Fibroblast of the conjunctiva (primary cell): ENCODE measurements around the gene NFAM1.
A peak's percentile ranks its signal among the peaks of the same experiment; 100 is the strongest.

Experiments used
- DNase-seq: peaks from one replicate; pipeline ENCODE4 v3.0.0-alpha.2; 2010; ENCODE audit warnings: low read depth

NFAM1 gene

DNA sequence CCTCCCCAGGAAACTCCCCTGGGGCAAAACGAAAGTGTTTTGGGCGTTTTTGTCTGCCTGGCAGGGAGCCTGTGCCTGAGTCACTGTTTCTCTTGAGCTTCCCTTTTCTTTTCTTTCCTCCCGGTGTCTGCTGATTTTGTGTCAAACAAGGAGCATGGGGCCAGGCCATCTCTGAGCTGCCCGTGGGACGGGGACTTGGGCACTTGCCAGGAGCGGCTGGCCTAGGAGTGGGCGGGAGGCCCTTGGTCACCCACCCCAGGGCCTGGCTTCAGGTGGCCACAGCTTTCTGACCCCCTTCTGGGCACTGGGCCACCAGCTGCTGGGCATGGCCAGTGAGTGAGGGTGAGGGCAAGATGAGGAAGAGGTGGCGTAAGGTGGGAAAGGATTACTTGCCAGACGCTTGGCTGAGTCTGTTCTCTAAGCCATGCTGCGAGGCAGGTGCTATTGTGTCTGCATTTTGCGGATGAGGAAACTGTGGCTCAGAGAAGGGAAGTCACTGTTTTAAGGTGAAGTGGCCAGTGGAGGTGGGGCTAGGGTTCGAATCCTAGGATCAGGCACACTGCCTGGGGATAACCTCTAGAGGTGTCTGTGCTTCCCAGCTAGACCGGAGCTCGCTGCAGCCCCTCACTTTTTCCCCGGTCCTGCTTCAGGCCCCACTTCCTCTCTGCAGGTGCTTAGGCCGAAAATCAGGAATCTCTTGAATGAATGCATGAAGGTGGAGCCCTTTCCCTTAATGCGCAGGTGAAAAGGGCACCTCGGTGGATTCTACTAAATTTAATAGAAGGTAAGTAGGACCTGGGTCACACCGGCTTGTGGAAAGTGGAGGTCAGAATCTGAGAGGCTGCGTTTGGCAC, 7.8 kb upstream of the NFAM1 start:
- no peak for DNase-seq

DNA sequence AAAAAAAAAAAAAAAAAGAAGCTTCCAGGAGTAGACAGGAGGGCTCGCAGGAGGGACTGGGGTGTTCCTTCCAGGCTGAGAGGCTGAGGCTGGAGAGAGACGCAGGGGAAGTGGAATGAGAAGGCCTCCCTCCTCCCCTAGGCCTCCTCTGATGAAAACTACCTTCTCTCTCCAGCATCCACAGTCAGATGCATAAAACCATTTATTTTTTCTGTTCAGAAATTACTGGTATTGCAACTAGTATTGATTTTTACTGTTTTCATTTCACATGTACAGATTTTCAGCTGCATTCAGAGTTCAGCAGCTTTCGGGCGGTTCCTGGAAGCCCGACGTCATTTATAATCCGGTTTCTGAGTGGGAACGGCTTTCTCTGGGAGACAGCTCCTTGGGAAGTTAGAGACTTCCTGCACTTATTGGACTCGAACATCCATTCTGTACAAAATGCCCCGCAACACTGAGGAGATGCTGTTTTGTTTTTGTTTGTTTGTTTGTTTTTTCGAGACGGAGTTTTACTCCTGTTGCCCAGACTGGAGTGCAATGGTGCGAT, 6.9 kb upstream of the NFAM1 start:
- no peak for DNase-seq

DNA sequence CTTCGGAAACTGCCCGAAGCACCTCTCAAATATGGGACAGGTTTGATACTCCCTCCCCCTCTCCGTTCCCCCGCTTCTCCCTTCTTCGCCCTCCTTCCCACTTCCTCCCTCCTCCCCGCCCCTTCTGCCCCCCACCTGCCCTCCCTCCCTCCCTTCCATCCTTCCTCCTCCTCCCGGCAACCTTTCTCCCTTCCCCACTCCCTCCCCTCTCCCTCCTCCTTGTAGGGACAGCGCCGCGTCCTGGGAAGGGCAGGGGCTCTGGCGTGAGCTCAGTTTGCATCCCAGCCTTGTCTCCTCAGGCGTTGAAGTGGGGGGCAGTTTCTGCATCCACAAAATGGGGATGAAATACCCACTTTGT, 6.1 kb upstream of the NFAM1 start:
- DNase-seq: no peak

DNA sequence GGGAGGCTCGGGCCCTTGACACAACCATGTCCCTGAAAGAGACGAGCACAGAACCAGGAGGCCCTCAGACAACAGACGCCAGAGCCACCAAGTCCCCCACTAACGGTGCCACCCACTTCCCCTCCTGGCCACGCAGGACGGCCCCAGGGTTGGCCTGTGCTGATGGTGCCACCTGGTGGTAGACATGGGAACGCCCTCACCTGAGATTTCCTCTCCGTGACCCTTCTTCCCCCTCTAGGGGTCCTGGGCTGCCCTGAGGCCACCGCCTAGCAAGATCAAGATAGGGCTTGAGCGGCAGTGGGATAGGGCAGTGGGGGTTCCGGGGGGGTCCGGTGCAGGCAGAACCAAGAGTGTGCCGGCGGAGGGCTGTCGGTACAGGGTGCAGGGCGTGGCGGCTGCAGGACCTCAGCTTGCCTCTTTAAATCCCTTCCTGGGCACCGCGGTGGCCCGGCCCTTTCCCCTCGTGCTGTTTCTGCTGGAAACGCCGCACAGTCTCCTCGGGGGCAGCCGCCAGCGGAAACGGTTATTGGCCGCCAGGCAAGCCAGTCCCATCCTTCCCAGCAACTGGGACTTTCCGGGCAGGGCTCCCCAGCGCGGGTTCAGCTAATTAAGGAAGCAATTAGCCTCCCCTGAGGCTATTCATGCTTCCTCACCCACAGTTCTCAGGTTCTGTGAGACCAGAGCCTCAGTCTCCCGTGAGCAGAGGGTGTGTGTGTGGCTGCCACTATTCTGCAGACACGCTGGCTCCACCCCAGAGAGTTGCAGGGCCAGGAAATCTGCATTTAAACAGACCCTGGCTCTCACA, 5.5 kb upstream of the NFAM1 start:
- peak; percentile 10 for DNase-seq

DNA sequence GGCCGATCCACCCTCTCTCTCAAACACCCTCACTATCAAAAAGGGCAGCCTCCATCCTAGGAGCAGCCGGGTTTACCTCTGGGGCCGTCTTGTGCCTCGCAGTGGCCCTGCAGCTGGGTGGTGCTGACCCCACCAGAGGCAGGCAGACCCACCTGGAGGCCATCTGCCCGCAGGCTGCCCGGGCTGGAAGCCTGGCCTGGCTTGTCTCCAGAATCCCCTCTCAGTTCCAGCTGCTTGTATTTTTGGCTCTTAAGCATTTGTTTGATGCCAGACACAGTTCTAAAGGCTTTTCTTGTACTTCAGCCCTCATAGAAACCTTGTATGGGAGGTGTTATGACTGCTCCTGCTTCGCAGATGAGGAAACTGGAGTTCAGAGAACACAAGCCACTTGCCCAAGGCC, 4.2 kb upstream of the NFAM1 start:
- DNase-seq: no peak

DNA sequence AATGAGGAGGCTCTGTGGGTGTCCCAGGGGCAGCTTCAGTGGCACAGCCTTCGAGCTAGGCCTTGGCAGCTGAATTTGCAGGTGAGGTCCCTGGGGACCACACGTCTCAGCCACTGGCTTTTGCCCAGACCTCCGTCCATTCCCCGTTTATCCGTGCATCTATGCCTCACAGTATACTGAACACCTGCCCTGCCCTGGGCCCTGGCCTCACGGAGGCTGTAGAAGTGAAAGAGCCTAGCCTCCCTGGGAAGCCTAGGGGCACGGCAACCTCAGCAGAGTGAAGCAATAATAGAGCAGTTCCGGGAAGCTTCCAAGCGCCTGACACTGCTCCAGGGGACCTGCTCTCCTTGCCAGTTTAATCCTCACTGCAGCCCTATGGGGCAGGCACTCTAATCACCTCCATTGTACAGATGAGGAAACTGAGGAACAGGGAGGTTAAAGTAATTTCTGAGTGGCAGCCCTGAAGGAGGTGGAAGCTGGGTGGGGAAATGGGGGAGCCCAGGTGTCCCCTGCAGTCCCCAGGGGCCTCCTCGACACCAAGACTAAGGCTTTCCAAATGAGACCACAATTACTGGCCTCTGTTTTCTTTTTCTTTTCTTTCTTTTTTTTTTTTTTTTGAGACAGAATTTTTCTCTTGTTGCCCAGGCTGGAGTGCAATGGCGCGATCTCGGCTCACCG, 2.7 kb upstream of the NFAM1 start:
- no peak for DNase-seq

DNA sequence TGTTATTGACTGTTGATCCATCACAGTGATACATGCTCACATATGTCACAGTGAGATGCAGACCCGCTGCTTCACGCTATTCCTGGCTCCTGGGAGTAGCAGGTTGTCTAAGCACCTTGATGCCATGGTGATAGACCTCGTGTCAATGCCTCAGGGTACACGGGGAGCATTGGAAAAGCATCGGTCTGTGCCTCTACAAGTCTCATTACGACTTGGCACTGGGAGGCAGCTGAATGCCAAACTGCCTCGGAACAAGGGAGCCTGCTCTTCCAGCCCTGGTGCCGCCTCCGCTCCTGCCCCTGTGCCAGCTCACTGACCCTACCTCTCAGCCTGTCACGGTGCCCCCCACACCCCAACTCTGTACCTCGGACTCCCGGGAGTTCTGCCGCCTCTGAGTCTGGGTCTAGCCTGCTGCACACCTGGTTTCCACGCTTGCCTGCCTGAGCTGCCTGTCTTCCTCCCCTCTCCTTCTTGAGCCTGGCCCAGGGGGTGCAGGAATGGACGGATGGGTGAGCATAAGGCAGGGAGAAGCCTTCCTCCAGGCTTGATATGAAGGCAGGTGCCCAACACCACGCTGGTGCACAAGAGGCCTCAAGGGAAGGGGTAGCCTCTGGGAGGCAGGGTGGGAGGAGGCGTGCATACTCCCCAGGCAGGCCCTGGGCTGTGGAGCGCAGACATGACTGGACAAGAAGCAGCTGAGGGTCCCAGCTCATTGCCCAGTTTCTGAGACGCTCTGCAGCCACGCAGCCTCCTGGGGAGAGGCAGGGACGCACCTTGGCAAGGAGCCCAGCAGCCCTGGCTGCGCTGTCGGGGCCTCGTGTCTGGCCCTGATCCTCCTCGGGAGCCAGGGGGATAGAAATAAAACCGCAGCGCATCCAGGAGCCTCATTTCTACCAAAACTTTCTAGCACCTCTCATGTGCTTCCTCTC, 1.8 kb upstream of the NFAM1 start:
- no peak for DNase-seq

DNA sequence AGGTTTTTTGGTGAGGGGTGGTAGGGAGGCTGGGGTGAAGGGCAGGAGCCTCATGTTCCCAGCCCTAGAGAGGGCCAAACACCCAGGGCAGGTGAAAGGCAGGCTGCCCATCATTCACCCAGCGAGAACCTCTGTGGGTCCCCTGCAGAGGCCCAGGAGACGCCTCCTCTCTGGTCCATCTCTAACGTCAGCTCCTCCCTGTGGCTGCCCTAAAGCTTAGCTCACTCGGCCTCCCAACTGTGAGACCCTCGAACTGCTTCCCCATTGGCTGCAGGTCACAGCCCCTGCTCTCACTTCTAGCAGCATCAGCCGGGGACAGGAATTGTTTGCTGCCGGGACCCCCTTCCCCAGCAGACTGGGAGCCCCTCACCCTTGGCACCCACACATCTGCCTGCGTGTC, 615 bp upstream of the NFAM1 start:
- DNase-seq: no peak

DNA sequence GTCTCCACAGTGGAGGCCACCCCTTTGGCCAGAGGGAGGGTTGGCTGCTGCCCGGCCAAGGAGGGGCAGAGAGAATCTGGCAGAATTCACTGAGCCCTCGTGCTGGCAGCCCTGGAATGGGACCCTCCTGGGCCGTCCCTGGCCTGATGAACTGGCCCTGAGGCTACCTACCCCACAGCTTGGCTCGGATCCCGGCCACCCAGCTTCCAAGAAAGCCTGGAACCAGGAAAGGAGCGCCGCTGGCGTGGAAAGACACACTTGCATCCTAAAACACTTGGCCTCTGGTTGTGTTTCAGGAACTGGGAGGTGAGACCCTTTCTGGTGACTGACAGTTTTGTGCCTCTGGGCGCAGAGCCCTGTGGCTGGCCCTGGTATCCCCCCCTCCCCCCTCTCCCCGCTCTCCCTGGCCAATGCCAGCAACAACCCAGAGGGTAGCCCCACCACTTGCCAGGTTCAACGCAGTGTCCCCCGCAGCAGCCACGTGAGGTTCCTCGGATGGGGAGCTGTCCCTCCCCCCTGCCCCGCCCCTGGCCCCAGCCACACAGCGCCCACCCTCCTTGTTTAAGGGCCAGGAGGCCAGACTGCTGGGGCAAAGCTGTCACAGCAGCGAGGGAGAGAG, 693 bp downstream of the NFAM1 start:
- DNase-seq: no peak

DNA sequence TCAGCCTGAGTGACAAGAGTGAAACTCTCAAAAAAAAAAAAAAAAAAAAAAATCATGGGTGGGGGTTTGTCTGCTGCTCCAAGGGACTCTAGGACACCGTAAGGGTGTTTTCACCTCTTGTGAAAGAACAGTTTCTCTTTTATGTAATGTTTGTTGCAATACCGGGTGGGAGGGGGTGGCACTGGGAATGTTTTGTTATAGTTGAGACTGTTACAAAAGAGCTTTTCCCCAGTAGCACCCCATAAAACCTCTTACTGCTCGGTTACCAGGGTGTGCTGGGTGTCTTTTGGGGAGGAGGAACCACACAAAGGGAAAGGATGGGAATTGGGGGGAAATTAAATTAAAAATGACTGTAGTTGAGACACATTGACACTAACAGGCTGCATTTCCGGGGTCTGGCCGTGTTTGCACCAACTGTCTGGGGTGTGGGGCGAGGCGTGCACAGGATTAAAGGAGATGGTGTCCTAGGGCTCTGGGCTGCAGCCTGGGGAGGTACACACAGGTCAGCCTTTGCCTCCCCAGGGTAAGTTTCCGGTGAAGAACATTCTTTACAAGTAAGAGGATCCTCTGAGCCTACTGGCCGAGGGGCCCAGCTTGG, 1.6 kb downstream of the NFAM1 start:
- no peak for DNase-seq

DNA sequence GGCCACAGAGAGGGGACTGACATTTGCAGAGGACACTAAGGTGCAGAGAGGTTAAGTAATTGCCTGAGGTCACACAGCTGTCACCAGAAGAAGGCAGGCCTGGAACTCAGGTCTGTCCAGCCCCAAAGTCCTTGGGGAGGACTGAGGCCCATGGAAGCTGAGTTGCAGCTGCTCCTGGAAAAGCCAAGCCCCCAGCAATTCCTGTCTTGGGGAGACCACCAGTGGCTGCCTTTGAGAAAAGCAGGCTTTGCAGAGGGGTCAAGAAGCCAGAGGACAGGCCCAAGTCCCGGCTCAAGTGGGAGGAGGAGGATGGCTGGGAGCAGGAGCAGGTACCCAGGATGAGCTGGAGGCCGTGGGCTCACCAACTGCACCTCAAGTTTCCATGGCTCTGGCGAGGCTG, 3.4 kb downstream of the NFAM1 start:
- no peak for DNase-seq

DNA sequence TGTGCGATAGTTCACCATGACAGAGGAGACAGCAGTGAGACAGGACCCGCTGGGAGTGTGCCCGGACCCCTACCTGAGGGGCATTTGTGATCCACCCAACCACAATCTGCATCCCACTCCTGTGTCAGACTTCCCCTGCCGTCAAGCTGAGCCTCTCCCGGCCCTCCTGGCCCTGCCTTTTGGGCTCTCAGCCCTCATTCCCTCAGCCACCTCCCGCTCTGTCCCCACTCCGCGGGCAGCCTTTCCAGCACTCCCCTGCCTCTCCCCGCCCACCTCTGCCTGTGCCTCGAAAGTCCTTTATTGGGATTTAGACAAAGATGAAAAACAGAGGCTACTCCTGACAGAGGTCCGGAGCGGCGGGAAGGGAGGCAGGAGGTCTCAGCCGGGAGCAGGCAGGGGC, 4.2 kb downstream of the NFAM1 start:
- no peak for DNase-seq

DNA sequence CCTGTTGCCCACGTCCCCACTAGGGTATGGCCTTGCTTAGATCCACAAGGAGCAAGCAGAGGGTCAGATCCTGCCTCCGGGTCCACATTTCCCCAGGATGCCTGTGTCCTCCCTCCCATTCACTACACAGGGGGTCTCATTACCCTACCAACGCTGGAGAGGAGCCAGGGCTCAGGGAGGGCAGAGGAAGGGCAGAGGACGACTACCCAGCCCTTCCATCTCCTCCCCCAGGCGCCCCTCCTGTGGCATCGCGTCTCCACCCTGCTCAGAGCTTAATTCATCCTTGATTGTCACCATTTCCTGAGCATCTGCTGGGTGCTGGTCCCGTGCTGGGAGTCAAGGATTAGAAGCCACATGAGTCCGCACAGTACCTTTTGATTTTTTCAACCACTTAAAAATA, 5.0 kb downstream of the NFAM1 start:
- DNase-seq: no peak

DNA sequence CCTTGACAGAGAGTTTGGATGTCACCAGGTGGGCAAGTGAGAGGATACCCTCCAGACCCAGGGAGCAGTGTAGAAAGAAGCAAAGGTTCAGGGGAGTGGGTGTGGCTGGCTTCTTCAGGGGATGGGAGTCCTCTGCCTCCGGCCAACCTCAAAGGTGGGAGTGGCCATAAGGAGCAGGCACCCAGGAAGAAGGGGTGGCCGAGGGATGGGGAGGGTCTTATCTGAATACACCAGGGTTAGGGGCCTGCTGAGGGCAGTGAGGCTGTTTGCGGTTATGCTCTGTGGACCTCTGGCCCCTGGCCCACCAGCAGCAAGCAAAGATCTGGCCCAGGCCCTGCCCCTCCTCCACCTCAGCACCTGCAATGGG, 6.2 kb downstream of the NFAM1 start:
- DNase-seq: no peak

DNA sequence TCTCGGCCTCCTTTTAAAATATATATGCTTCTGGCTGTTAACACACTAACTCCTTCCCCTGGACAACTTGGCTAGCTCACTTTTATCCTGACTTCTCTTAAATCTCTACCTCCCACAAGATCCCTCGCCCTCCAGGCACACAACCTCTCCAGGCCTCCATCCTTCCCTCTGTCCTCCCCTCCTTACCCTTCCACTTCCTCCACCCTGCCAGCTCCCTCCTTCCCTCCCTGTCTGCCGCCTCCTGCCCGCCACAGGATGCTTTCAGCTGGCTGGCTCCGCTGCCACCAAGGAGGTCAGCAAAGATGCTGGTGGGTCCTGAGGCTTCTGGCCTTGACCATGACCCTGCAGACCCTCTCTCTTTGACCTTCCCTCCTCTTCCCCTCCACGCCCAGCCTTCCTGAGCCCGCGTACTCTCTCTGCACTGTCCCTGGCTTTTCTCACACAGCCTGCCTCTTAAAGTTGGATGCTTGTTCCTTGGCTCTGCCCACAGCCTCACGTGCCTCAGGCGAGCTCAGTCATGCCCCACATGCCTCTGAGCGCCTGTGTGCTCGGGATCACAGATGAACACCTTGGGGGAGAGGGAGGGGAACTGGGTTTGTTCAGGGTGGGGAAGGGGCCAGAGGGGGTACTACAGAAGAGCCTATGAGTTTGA, 6.7 kb downstream of the NFAM1 start:
- no peak for DNase-seq

DNA sequence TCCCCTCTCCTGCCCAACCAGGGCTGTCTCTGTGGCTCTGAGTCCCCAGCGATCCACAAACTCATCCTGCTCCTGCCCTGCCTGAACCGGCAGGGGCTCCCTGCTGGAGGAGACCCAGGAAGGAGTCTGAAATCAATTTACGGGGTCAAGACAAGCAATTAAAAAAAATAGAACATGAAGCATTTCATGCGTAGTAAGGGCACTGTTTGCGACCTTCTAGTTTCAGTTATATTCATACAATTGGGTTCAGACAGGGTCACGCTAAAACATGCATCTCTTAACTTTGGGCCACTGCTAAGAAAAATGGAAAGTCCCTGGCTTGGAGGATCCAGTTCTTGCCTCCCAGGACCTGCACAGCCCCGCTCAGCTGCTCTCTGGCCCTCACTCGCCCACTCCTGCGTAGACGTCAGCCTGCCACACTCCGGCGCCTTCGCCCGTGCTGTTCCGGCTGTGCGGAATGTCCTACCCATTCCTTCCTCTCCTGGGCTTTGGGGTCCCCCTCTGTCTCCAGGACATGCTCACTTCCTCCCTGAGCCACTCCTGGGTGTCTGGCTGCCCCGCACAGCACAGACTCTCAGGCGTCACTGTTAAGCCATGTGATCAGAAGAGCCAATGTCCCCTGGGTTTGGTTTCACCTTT, 12.8 kb downstream of the NFAM1 start:
- DNase-seq: no peak

DNA sequence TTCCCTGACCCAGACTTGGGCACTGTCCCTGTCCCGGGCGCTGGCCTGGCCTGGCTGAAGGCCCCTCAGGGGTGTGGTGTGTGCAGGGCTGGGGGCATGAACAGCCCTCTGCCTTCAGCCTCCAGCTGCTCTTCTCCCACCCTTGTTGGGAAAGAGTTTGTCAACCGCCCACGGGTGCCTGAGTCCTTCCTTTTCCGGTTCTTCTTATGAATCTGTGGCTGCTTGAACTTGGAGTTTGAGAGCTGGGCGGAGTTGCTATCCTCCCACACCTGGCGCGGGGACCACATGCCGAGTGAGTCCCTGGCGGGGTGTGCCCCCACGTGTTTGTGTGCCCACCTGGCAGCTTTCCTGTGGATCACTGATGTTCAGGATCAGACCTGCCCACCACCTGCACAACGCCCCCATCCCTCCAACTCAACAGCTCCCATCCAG, 13.4 kb downstream of the NFAM1 start:
- no peak for DNase-seq

DNA sequence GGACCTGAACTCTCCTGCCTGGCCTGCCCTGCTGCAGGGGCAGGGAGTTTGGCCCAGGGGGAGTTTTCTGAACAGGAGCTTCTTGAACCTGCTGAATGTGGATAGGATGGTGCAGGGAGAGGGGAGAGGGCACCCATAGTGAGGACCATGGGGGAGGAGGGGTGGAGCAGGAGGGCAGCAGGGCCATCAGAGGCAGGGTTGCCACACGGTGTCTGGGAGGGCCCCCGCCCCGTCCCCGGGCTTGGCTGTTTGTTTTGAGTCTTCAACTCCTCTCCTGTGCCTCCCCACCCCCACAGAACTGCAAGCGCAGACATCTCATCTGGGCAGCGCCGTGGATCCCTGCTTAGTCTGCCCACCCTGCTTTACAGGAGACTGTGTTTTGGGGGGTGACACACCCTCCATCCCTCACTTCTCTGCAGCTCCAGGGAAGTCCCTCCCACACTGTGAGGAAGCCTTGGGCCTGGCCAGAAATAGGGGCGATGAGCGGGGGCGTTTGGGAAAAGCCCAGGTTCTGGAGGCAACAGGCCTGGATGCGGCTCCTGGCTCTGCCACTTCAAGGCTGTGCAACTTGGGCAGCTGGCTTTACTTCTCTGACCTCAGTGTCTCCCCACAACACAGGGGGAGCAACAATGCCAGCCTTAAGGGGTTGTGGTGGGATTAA, 14.4 kb downstream of the NFAM1 start:
- DNase-seq: no peak

DNA sequence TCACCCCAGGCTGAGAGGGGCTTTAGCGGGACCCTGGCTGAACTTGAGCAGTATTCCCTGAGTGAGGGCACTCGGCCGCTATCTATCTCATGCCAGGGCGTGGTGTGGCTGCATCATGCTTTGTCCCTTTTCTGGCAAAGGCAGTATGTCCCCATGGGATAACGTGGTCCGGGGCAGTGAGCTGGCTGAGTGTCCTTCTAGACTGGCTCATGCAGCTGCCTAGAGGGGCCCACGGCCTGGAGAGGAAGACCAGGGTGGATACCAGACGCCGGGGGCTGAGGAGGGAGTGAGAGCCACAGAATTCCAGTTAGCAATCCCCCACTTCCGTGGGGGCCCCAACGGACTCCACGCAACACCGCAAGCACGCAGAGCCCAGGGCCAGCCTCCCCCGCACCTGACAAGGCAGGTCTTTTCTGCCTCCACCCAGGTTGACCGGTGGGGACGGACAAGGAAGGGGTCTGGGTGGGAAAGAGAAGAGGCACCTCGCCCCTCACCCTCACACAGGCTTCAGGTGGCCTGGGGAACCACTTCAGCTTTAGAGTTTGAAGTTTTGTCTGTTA, 15.5 kb downstream of the NFAM1 start:
- DNase-seq: no peak
